Measurements from ENCODE around the gene MANSC4. TPM values are rescaled to one million over a fixed set of nuclear protein-coding genes. Genes with fewer than 3 reads are reported as not detected.
A peak's percentile ranks its signal among the peaks of the same experiment; 100 is the strongest.

The MANSC4 gene
- total RNA-seq, 1 experiment from 2014 or later, result not detected

DNA sequence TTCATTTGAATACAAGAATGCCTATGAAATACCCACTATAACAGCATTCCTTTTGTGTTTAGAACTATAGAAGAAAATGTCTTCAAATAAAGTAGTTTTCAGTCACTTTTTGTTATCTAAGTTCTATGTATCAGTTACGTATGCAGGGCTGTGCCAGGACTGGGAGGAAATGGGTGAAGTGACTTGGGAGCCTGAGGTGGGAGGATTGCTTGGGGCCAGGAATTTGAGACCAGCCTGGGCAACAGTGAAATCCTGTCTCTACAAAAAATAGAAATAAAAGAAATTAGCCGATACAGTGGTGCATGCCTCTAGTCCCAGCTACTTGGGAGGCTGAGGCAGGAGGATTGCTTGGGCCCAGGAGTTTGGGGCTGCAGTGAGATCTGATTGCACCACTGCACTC lies 22.9 kb upstream of the MANSC4 start:
- H3K9me3 Mint-ChIP-seq (ENCODE audit: unreplicated experiment), result no peaks in the 10 kb centered on the region
- POLR2A ChIA-PET, result interaction anchor here (0.6 to 0.7 kb wide), 2 partner anchors 14 to 266 kb away, joined by 3 to 6 read pairs; no protein-coding TSS in a partner anchor
- DNase-seq (ENCODE audit: unreplicated experiment), result no peak
- H3K27ac Mint-ChIP-seq (ENCODE audit: low read depth, unreplicated experiment), result no peak overlapping the region
- H3K4me1 Mint-ChIP-seq (ENCODE audit: insufficient read depth, unreplicated experiment), result no peaks in the 10 kb centered on the region
- CTCF ChIA-PET, result interaction anchor here (1.3 kb wide), 1 partner anchor 18 kb away, joined by 4 read pairs; no protein-coding TSS in a partner anchor
- peaks cover 26% of the 10 kb centered on the region for H3K36me3 Mint-ChIP-seq (ENCODE audit: insufficient read depth, unreplicated experiment)
- H3K27me3 Mint-ChIP-seq (ENCODE audit: insufficient read depth, unreplicated experiment), result no peaks in the 10 kb centered on the region
- TF ChIP-seq, protein P1, sequence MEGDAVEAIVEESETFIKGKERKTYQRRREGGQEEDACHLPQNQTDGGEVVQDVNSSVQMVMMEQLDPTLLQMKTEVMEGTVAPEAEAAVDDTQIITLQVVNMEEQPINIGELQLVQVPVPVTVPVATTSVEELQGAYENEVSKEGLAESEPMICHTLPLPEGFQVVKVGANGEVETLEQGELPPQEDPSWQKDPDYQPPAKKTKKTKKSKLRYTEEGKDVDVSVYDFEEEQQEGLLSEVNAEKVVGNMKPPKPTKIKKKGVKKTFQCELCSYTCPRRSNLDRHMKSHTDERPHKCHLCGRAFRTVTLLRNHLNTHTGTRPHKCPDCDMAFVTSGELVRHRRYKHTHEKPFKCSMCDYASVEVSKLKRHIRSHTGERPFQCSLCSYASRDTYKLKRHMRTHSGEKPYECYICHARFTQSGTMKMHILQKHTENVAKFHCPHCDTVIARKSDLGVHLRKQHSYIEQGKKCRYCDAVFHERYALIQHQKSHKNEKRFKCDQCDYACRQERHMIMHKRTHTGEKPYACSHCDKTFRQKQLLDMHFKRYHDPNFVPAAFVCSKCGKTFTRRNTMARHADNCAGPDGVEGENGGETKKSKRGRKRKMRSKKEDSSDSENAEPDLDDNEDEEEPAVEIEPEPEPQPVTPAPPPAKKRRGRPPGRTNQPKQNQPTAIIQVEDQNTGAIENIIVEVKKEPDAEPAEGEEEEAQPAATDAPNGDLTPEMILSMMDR (IDR thresholded peaks at IDR 0.05; ENCODE audit: unreplicated experiment), result no peak
- no TSS peak for BruUV-seq (replicated peaks)
- intact Hi-C loops (cut with micrococcal nuclease), result no loop called here
- H3K4me3 Mint-ChIP-seq (ENCODE audit: unreplicated experiment), result no peak overlapping the region

DNA sequence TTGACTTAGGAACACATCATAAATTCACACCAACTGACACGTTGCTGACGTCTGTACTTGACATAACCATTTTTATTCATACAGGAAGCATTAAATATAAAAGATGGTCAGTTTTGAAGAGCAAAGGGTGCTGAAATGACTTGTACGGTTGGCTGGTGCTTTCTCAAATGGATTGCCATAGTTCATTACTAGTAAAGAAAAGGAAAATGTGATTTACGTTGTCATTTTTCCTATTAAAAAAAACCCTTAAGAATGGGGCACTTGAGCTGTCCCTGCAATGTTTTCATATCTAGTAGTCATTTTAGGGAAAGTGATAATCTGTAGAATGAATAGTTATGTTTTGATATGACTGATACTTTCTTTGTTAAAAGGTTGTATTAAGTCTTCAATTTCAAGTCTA lies 22.5 kb upstream of the MANSC4 start:
- H3K4me3 Mint-ChIP-seq (ENCODE audit: unreplicated experiment), result no peak overlapping the region
- DNase-seq (ENCODE audit: unreplicated experiment), result no peak

DNA sequence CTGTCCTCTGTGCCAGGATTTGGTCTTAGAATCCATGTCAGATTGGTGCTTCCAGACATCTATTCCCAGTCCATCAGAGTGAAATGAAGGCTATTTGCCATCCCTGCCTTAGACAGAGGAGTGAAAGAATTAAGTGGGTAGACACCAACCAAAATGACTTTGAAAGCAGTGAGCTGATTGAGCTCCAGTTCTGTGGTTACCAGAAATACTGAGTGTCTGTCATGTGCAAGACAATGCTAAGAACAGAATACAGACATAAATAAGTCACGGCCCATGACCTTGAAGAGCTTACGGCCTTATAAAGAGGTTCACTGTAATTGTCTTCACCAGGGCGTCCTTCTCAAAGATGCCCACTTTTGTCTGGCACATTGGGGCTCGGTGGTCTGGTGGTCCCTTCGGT lies 21.6 kb upstream of the MANSC4 start:
- H3K27me3 Mint-ChIP-seq (ENCODE audit: insufficient read depth, unreplicated experiment), result no peaks in the 10 kb centered on the region
- H3K4me3 Mint-ChIP-seq (ENCODE audit: unreplicated experiment), result no peak overlapping the region
- ChIA-PET POLR2A (interaction anchor here (0.9 to 1.2 kb wide), 2 partner anchors 10 to 18 kb away, joined by 3 to 4 read pairs; no protein-coding TSS in a partner anchor), CTCF (interaction anchor here (1.3 kb wide), 1 partner anchor 20 kb away, joined by 4 read pairs; no protein-coding TSS in a partner anchor)
- TF ChIP-seq, protein P1 (IDR thresholded peaks at IDR 0.05; ENCODE audit: unreplicated experiment), result no peak
- H3K27ac Mint-ChIP-seq (ENCODE audit: low read depth, unreplicated experiment), result no peak overlapping the region
- H3K36me3 Mint-ChIP-seq (ENCODE audit: insufficient read depth, unreplicated experiment), result peaks cover 39% of the 10 kb centered on the region
- no peak for DNase-seq (ENCODE audit: unreplicated experiment)
- TSS peak; percentile 4 for BruUV-seq (replicated peaks)
- no peaks in the 10 kb centered on the region for H3K4me1 Mint-ChIP-seq (ENCODE audit: insufficient read depth, unreplicated experiment)
- intact Hi-C loops (cut with micrococcal nuclease), result no loop called here
- no peaks in the 10 kb centered on the region for H3K9me3 Mint-ChIP-seq (ENCODE audit: unreplicated experiment)

More for the DNA sequence above, 22.5 kb upstream of the MANSC4 start:
- intact Hi-C loops (cut with micrococcal nuclease), result no loop called here
- H3K4me1 Mint-ChIP-seq (ENCODE audit: insufficient read depth, unreplicated experiment), result no peaks in the 10 kb centered on the region
- no TSS peak for BruUV-seq (replicated peaks)
- H3K27ac Mint-ChIP-seq (ENCODE audit: low read depth, unreplicated experiment), result no peak overlapping the region
- POLR2A ChIA-PET, result interaction anchor here (0.6 to 0.7 kb wide), 2 partner anchors 14 to 266 kb away, joined by 3 to 6 read pairs; no protein-coding TSS in a partner anchor
- H3K27me3 Mint-ChIP-seq (ENCODE audit: insufficient read depth, unreplicated experiment), result no peaks in the 10 kb centered on the region
- H3K36me3 Mint-ChIP-seq (ENCODE audit: insufficient read depth, unreplicated experiment), result peaks cover 30% of the 10 kb centered on the region
- no peaks in the 10 kb centered on the region for H3K9me3 Mint-ChIP-seq (ENCODE audit: unreplicated experiment)
- CTCF ChIA-PET, result interaction anchor here (1.3 kb wide), 1 partner anchor 19 kb away, joined by 4 read pairs; no protein-coding TSS in a partner anchor
- TF ChIP-seq, protein P1 (IDR thresholded peaks at IDR 0.05; ENCODE audit: unreplicated experiment), result no peak

DNA sequence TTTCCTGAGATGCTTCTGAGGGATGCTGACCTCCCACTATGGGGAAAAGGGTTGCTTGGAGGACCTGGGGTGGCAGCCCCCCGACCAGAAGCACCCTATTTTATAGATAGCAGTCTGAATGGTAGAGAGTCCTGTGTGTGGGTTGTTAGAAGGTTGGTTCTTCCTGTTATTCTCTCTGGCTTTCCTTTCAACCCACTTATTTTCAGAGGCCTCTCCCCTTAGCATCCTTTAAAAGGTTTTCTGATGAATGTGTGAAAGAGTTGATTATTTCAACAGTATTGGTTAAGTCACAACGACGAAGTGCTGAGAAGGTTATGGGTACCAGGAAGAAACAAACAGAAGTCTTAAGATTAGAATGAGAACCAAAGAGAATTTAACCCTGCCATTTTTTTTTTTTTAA lies 20.8 kb upstream of the MANSC4 start:
- intact Hi-C loops (cut with micrococcal nuclease), result no loop called here
- no peaks in the 10 kb centered on the region for H3K9me3 Mint-ChIP-seq (ENCODE audit: unreplicated experiment)
- ChIA-PET POLR2A (interaction anchor here (1.2 to 1.3 kb wide), 2 partner anchors 12 to 19 kb away, joined by 3 to 5 read pairs; no protein-coding TSS in a partner anchor), CTCF (interaction anchor here (0.7 to 1.3 kb wide), 3 partner anchors 21 to 140 kb away, joined by 3 to 4 read pairs (median 3); no protein-coding TSS in a partner anchor)
- H3K36me3 Mint-ChIP-seq (ENCODE audit: insufficient read depth, unreplicated experiment), result peaks cover 47% of the 10 kb centered on the region
- TF ChIP-seq, protein P1 (IDR thresholded peaks at IDR 0.05; ENCODE audit: unreplicated experiment), result no peak
- H3K27ac Mint-ChIP-seq (ENCODE audit: low read depth, unreplicated experiment), result no peak overlapping the region
- no peak for DNase-seq (ENCODE audit: unreplicated experiment)
- H3K4me3 Mint-ChIP-seq (ENCODE audit: unreplicated experiment), result no peak overlapping the region
- no peaks in the 10 kb centered on the region for H3K4me1 Mint-ChIP-seq (ENCODE audit: insufficient read depth, unreplicated experiment)
- no TSS peak for BruUV-seq (replicated peaks)
- H3K27me3 Mint-ChIP-seq (ENCODE audit: insufficient read depth, unreplicated experiment), result no peaks in the 10 kb centered on the region
